GM23338 (cell line): ENCODE data around the gene TSEN2. TPM values are rescaled to one million over a fixed set of nuclear protein-coding genes. Genes with fewer than 3 reads are reported as not detected.

ENCODE experiments used
- ATAC-seq: fragments of 200-7000 bp; cut with Tn5 transposase; 3 replicates; pipeline ENCODE4 v1.9.1; 2020
- DNase-seq: peaks from one replicate; pipeline ENCODE4 v3.0.0-alpha.2; 2015; ENCODE audit warnings: low spot score
- H2AFZ ChIP-seq: fragments of 200-600 bp; sonication (generic); 2 replicates; pipeline ENCODE4 v1.8.0; 2016; ENCODE audit warnings: antibody characterized with exemption, mild to moderate bottlenecking, moderate library complexity
- H3F3A ChIP-seq: fragments of 200-600 bp; sonication (generic); replicated peaks from 2 replicates; pipeline ENCODE4 v1.8.0; 2017; ENCODE audit warnings: antibody characterized with exemption, mixed run types, low read depth
- H3K27ac ChIP-seq: fragments of 200-600 bp; sonication (generic); 2 replicates; pipeline ENCODE4 v1.6.1; 2016; ENCODE audit warnings: low read depth
- H3K27me3 ChIP-seq: fragments of 200-600 bp; sonication (generic); 2 replicates; pipeline ENCODE4 v1.8.0; 2016; ENCODE audit warnings: mild to moderate bottlenecking, mixed run types, moderate library complexity; ENCODE audit not compliant: insufficient read depth
- H3K36me3 ChIP-seq: fragments of 200-600 bp; sonication (generic); 2 replicates; pipeline ENCODE4 v1.8.0; 2016; ENCODE audit warnings: mild to moderate bottlenecking; ENCODE audit not compliant: insufficient read depth
- H3K4me1 ChIP-seq: fragments of 200-600 bp; sonication (generic); 2 replicates; pipeline ENCODE4 v1.8.0; 2016; ENCODE audit warnings: mild to moderate bottlenecking, moderate library complexity; ENCODE audit not compliant: insufficient read depth
- H3K4me2 ChIP-seq: fragments of 200-600 bp; sonication (generic); 2 replicates; pipeline ENCODE4 v1.7.1; 2017; ENCODE audit warnings: mixed run types
- H3K4me3 ChIP-seq: fragments of 200-600 bp; sonication (generic); 2 replicates; pipeline ENCODE4 v1.6.1; 2016; ENCODE audit warnings: mixed run types
- H3K79me2 ChIP-seq: fragments of 200-600 bp; sonication (generic); replicated peaks from 2 replicates; pipeline ENCODE4 v1.8.0; 2017; ENCODE audit warnings: mild to moderate bottlenecking; ENCODE audit not compliant: insufficient read depth
- H3K9me2 ChIP-seq: fragments of 200-600 bp; sonication (generic); 2 replicates; pipeline ENCODE4 v1.8.0; 2017; ENCODE audit not compliant: insufficient read depth
- H4K20me1 ChIP-seq: fragments of 200-600 bp; sonication (generic); replicated peaks from 2 replicates; pipeline ENCODE4 v1.8.0; 2017; ENCODE audit warnings: mild to moderate bottlenecking; ENCODE audit not compliant: insufficient read depth
- H3K27ac Mint-ChIP-seq: 2 replicates; pipeline ENCODE4 v1.8.0; 2020; ENCODE audit warnings: inconsistent platforms, mild to moderate bottlenecking, moderate library complexity, mixed read lengths
- H3K27me3 Mint-ChIP-seq: 3 replicates; pipeline ENCODE4 v1.8.0; 2022; ENCODE audit warnings: low read depth, mild to moderate bottlenecking, moderate library complexity, mixed read lengths, inconsistent platforms; ENCODE audit not compliant: insufficient read depth, poor library complexity
- H3K36me3 Mint-ChIP-seq: 3 replicates; pipeline ENCODE4 v1.8.0; 2021; ENCODE audit warnings: low read depth, mild to moderate bottlenecking, inconsistent platforms, moderate library complexity, mixed read lengths
- H3K4me1 Mint-ChIP-seq: 3 replicates; pipeline ENCODE4 v1.8.0; 2020; ENCODE audit warnings: mild to moderate bottlenecking, inconsistent platforms, mixed read lengths
- H3K4me3 Mint-ChIP-seq: 3 replicates; pipeline ENCODE4 v1.8.0; 2021; ENCODE audit warnings: moderate library complexity, mild to moderate bottlenecking, inconsistent platforms, mixed read lengths
- H3K9me3 Mint-ChIP-seq: 3 replicates; pipeline ENCODE4 v1.8.0; 2020; ENCODE audit warnings: moderate library complexity, mild to moderate bottlenecking, inconsistent platforms, mixed read lengths
- EZH2 ChIP-seq: fragments of 200-600 bp; sonication (generic); IDR thresholded peaks from one replicate; pipeline ENCODE4 v1.8.0; 2017; ENCODE audit warnings: antibody characterized with exemption, mild to moderate bottlenecking, low read depth; ENCODE audit not compliant: unreplicated experiment
- EZH2phosphoT487 ChIP-seq: fragments of 200-600 bp; sonication (generic); IDR thresholded peaks from one replicate; pipeline ENCODE4 v1.8.1; 2018; ENCODE audit warnings: antibody characterized with exemption; ENCODE audit not compliant: unreplicated experiment
- NANOG ChIP-seq: IDR thresholded peaks from 2 replicates; pipeline ENCODE4 v1.6.1; 2016; ENCODE audit warnings: antibody characterized with exemption, borderline replicate concordance
- POLR2AphosphoS5 ChIP-seq: IDR thresholded peaks from 2 replicates; pipeline ENCODE4 v1.6.1; 2016; ENCODE audit warnings: antibody characterized with exemption, low read depth
- STAT1 ChIP-seq: IDR thresholded peaks from one replicate; pipeline ENCODE4 v1.6.1; 2016; ENCODE audit warnings: antibody characterized with exemption; ENCODE audit not compliant: unreplicated experiment
- ZNF114 ChIP-seq: fragments of 250-450 bp; sonication (Bioruptor Pico); IDR thresholded peaks from 2 replicates; pipeline ENCODE4 v1.5.0; 2020; ENCODE audit warnings: mild to moderate bottlenecking, moderate library complexity
- polyA plus RNA-seq: library from polyadenylated mRNA; unstranded; fragments of >200 nt; fragmentation: Nextera tagmentation; extraction: Ambion mirVana; gene quantifications from 2 replicates; pipeline ENCODE4 v1.2.1, GENCODE V29; 2016
- total RNA-seq: library from RNA; depleted of rRNA; stranded (reverse); fragments of >200 nt; shearing (Covaris generic); gene quantifications from 2 replicates; pipeline ENCODE4 v1.2.3, GENCODE V29; 2014
- TF ChIP-seq, protein P1 (sequence below), 2 experiments: fragments of 200-600 bp in 1 of 2; sonication (generic) in 1 of 2; conservative IDR thresholded peaks; 2 replicates each; pipeline versions ENCODE4 v1.5.1 to v1.6.1; 2016 to 2017; ENCODE audit warnings: antibody characterized with exemption in 2 of 2, low read depth in 2 of 2, mild to moderate bottlenecking in 2 of 2, moderate library complexity in 1 of 2
- TF ChIP-seq, protein P2 (sequence below): IDR thresholded peaks from 2 replicates; pipeline ENCODE4 v1.6.1; 2016; ENCODE audit warnings: antibody characterized with exemption
- TF ChIP-seq, protein P3 (sequence below): fragments of 250-450 bp; sonication (Bioruptor Pico); IDR thresholded peaks from 2 replicates; pipeline ENCODE4 v1.5.0; 2020; ENCODE audit warnings: mild to moderate bottlenecking, moderate library complexity

TSEN2 gene
- total and polyA plus RNA-seq, 2 experiments from 2014 or later = 27.7 to 30.0 TPM

DNA sequence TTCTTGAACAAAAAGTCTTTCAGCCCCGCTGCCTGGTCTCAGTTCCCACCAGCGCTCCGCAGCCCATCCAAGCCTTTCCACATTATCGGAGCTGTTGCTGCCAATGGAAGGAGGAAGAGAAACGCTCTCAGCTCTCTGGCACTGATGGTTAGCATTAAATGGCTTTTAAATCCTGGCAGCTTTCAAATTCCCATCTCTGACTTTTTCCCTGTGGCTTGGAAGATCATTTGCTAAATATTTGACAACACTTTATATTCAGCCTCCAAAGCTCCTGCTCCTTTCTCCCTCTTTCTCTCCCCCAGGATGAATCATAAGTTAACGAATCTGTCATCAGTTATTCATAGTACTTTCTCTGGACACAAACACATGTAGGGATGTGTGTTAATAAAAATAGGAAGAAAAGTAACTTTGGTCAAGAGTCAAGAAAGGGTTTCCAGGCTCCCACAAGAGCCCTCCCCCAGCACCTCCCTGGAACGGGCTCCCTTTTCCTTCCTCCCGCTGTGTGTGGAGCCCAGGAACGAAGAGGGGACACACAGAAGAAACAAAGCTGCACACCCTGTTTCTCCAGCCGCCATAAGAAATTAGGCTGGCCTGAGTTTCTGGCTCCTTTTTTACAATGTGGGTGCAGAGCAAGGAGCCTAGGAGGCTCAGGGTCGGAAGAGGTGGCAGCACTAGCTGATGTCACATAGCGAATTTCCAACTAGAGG lies 47.6 kb upstream of the TSEN2 start:
- Histone ChIP-seq H3K4me1 (no peaks in the 10 kb centered on the region), H2AFZ (no peak overlapping the region), H3K36me3 (no peaks in the 10 kb centered on the region), H3K4me2 (no peak overlapping the region), H3K9me2 (no peaks in the 10 kb centered on the region), H3K79me2 (no peaks in the 10 kb centered on the region), H3F3A (no peaks in the 10 kb centered on the region), H3K27ac (no peak overlapping the region), H3K27me3 (no peaks in the 10 kb centered on the region), H4K20me1 (no peaks in the 10 kb centered on the region), H3K4me3 (no peak overlapping the region)
- Mint-ChIP-seq H3K36me3 (no peaks in the 10 kb centered on the region; the same call in 2 of the 3 replicates), H3K27me3 (peaks cover 7% of the 10 kb centered on the region), H3K9me3 (no peaks in the 10 kb centered on the region), H3K27ac (no peak overlapping the region), H3K4me1 (peaks cover 5% of the 10 kb centered on the region), H3K4me3 (no peak overlapping the region)
- no peak for ATAC-seq
- DNase-seq = no peak
- no peak for TF ChIP-seq ZNF114 (CRISPR knock-in tag)
- TF ChIP-seq EZH2phosphoT487 = no peak
- no peak for TF ChIP-seq NANOG
- no peak for TF ChIP-seq POLR2AphosphoS5
- TF ChIP-seq, protein P1, sequence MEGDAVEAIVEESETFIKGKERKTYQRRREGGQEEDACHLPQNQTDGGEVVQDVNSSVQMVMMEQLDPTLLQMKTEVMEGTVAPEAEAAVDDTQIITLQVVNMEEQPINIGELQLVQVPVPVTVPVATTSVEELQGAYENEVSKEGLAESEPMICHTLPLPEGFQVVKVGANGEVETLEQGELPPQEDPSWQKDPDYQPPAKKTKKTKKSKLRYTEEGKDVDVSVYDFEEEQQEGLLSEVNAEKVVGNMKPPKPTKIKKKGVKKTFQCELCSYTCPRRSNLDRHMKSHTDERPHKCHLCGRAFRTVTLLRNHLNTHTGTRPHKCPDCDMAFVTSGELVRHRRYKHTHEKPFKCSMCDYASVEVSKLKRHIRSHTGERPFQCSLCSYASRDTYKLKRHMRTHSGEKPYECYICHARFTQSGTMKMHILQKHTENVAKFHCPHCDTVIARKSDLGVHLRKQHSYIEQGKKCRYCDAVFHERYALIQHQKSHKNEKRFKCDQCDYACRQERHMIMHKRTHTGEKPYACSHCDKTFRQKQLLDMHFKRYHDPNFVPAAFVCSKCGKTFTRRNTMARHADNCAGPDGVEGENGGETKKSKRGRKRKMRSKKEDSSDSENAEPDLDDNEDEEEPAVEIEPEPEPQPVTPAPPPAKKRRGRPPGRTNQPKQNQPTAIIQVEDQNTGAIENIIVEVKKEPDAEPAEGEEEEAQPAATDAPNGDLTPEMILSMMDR (conservative IDR thresholded peaks at IDR 0.05; ENCODE audit: low read depth in 2 of 2) = no peak
- TF ChIP-seq, protein P2, sequence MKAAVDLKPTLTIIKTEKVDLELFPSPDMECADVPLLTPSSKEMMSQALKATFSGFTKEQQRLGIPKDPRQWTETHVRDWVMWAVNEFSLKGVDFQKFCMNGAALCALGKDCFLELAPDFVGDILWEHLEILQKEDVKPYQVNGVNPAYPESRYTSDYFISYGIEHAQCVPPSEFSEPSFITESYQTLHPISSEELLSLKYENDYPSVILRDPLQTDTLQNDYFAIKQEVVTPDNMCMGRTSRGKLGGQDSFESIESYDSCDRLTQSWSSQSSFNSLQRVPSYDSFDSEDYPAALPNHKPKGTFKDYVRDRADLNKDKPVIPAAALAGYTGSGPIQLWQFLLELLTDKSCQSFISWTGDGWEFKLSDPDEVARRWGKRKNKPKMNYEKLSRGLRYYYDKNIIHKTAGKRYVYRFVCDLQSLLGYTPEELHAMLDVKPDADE = no peak
- TF ChIP-seq, protein P3, sequence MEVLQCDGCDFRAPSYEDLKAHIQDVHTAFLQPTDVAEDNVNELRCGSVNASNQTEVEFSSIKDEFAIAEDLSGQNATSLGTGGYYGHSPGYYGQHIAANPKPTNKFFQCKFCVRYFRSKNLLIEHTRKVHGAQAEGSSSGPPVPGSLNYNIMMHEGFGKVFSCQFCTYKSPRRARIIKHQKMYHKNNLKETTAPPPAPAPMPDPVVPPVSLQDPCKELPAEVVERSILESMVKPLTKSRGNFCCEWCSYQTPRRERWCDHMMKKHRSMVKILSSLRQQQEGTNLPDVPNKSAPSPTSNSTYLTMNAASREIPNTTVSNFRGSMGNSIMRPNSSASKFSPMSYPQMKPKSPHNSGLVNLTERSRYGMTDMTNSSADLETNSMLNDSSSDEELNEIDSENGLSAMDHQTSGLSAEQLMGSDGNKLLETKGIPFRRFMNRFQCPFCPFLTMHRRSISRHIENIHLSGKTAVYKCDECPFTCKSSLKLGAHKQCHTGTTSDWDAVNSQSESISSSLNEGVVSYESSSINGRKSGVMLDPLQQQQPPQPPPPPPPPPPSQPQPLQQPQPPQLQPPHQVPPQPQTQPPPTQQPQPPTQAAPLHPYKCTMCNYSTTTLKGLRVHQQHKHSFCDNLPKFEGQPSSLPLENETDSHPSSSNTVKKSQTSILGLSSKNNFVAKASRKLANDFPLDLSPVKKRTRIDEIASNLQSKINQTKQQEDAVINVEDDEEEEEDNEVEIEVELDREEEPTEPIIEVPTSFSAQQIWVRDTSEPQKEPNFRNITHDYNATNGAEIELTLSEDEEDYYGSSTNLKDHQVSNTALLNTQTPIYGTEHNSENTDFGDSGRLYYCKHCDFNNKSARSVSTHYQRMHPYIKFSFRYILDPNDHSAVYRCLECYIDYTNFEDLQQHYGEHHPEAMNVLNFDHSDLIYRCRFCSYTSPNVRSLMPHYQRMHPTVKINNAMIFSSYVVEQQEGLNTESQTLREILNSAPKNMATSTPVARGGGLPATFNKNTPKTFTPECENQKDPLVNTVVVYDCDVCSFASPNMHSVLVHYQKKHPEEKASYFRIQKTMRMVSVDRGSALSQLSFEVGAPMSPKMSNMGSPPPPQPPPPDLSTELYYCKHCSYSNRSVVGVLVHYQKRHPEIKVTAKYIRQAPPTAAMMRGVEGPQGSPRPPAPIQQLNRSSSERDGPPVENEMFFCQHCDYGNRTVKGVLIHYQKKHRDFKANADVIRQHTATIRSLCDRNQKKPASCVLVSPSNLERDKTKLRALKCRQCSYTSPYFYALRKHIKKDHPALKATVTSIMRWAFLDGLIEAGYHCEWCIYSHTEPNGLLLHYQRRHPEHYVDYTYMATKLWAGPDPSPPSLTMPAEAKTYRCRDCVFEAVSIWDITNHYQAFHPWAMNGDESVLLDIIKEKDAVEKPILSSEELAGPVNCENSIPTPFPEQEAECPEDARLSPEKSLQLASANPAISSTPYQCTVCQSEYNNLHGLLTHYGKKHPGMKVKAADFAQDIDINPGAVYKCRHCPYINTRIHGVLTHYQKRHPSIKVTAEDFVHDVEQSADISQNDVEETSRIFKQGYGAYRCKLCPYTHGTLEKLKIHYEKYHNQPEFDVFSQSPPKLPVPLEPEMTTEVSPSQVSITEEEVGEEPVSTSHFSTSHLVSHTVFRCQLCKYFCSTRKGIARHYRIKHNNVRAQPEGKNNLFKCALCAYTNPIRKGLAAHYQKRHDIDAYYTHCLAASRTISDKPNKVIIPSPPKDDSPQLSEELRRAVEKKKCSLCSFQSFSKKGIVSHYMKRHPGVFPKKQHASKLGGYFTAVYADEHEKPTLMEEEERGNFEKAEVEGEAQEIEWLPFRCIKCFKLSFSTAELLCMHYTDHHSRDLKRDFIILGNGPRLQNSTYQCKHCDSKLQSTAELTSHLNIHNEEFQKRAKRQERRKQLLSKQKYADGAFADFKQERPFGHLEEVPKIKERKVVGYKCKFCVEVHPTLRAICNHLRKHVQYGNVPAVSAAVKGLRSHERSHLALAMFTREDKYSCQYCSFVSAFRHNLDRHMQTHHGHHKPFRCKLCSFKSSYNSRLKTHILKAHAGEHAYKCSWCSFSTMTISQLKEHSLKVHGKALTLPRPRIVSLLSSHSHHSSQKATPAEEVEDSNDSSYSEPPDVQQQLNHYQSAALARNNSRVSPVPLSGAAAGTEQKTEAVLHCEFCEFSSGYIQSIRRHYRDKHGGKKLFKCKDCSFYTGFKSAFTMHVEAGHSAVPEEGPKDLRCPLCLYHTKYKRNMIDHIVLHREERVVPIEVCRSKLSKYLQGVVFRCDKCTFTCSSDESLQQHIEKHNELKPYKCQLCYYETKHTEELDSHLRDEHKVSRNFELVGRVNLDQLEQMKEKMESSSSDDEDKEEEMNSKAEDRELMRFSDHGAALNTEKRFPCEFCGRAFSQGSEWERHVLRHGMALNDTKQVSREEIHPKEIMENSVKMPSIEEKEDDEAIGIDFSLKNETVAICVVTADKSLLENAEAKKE = no peak
- TF ChIP-seq STAT1 = no peak
- TF ChIP-seq EZH2 = no peak
